OCI-LY7 (cell line): ENCODE measurements around the gene PRADC1. TPM values are rescaled to one million over a fixed set of nuclear protein-coding genes. Genes with fewer than 3 reads are reported as not detected.

Experiments
- BruUV-seq: library from RNA; stranded (reverse); fragments of 400-500 nt; replicated peaks from 2 replicates; lab custom pipeline; 2021; lab: Mats Ljungman, UMichigan
- CTCF ChIA-PET: fragments of 300-600 bp; sonication (Branson Sonifier 250); formaldehyde crosslinking; loops from one replicate; lab custom pipeline; 2022; ENCODE audit warnings: antibody characterized with exemption; ENCODE audit not compliant: unreplicated experiment; lab: Charles Lee
- POLR2A ChIA-PET: fragments of 300-600 bp; sonication (Branson Sonifier 250); formaldehyde crosslinking; loops from one replicate; lab custom pipeline; 2022; ENCODE audit warnings: antibody characterized with exemption; lab: Charles Lee
- DNase-seq: peaks from one replicate; pipeline ENCODE4 v3.0.0-alpha.2; 2015; ENCODE audit warnings: low spot score
- H2AFZ ChIP-seq: fragments of 200-600 bp; sonication (generic), shearing (Covaris generic); 2 replicates; pipeline ENCODE4 v1.6.1; 2014; ENCODE audit warnings: mild to moderate bottlenecking, antibody characterized with exemption, low read length, moderate library complexity
- H3K27ac ChIP-seq: fragments of 200-600 bp; sonication (generic); 2 replicates; pipeline ENCODE4 v1.5.1; 2014; ENCODE audit warnings: mixed run types, low read depth, mild to moderate bottlenecking, moderate library complexity, low read length, inconsistent platforms; ENCODE audit not compliant: poor library complexity, severe bottlenecking
- H3K36me3 ChIP-seq: fragments of 200-600 bp; sonication (generic); 2 replicates; pipeline ENCODE4 v1.6.1; 2014; ENCODE audit warnings: mild to moderate bottlenecking, antibody characterized with exemption, low read length, moderate library complexity, mixed read lengths; ENCODE audit not compliant: insufficient read depth
- H3K4me1 ChIP-seq: fragments of 200-600 bp; sonication (generic); 2 replicates; pipeline ENCODE4 v1.5.1; 2014; ENCODE audit warnings: mild to moderate bottlenecking, low read length; ENCODE audit not compliant: insufficient read depth, poor library complexity, severe bottlenecking
- H3K4me2 ChIP-seq: fragments of 200-600 bp; sonication (generic); 2 replicates; pipeline ENCODE4 v1.6.1; 2014; ENCODE audit warnings: mild to moderate bottlenecking, low read length
- H3K4me3 ChIP-seq: fragments of 200-600 bp; sonication (generic); 2 replicates; pipeline ENCODE4 v1.5.1; 2014; ENCODE audit warnings: mild to moderate bottlenecking, low read depth, low read length; ENCODE audit not compliant: poor library complexity, severe bottlenecking
- H3K79me2 ChIP-seq: fragments of 200-600 bp; sonication (generic); 2 replicates; pipeline ENCODE4 v1.6.1; 2016; ENCODE audit warnings: low read depth, mild to moderate bottlenecking, low read length, moderate library complexity, mixed read lengths; ENCODE audit not compliant: insufficient read depth
- H3K9me2 ChIP-seq: fragments of 200-600 bp; sonication (generic); 2 replicates; pipeline ENCODE4 v1.6.1; 2016; ENCODE audit warnings: mild to moderate bottlenecking, low read length, mixed read lengths; ENCODE audit not compliant: insufficient read depth
- H3K9me3 ChIP-seq: fragments of 200-600 bp; sonication (generic); 2 replicates; pipeline ENCODE4 v1.6.1; 2014; ENCODE audit warnings: mild to moderate bottlenecking, mixed run types, low read length, mixed read lengths
- H4K20me1 ChIP-seq: fragments of 200-600 bp; sonication (generic); 2 replicates; pipeline ENCODE4 v1.6.1; 2014; ENCODE audit warnings: mild to moderate bottlenecking, antibody characterized with exemption, low read length, moderate library complexity, mixed read lengths; ENCODE audit not compliant: insufficient read depth
- EZH2phosphoT487 ChIP-seq: fragments of 200-600 bp; sonication (generic); IDR thresholded peaks from 2 replicates; pipeline ENCODE4 v1.6.1; 2018; ENCODE audit warnings: low read depth, borderline replicate concordance, mild to moderate bottlenecking, mixed run types, antibody characterized with exemption, low read length, moderate library complexity, mixed read lengths
- intact Hi-C: fragments of 100-400 bp; cut with micrococcal nuclease; formaldehyde crosslinking; loops from one replicate; pipeline ENCODE4 v1.10.0; 2022; ENCODE audit not compliant: unreplicated experiment
- total RNA-seq, 2 experiments: library from RNA; depleted of rRNA in 1 of 2; stranded (reverse); fragments of >200 nt in 1 of 2; shearing (Covaris generic) in 1 of 2; gene quantifications; 2 replicates each; pipeline ENCODE4 v1.2.3, GENCODE V29; 2014 to 2022
- TF ChIP-seq, protein P1 (sequence below): fragments of 200-600 bp; sonication (generic); conservative IDR thresholded peaks from 2 replicates; pipeline ENCODE4 v1.5.1; 2014; ENCODE audit warnings: mild to moderate bottlenecking, antibody characterized with exemption, low read length, moderate library complexity, mixed read lengths

The PRADC1 gene
- total RNA-seq, 2 experiments from 2014 or later, result 23.0 to 25.9 TPM

DNA sequence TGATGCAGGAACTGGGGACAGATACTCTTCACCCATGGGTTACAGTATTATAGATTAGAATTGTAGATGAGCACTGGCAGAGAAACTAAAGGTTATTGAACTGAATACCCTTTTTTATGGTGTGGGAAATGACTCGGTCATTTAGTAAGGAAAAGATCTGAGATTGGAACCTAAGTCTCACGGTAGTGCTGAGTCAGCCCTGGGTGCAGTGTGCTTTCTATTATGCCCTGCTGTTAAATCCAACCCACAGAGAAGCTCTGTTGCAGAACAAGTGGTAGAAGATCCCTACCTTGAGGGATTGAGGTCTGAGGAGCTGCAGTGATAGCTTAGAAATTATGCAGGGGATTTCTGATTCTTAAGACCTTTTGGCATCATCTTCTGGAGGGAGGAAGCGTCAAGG, 13.8 kb upstream of the PRADC1 start:
- H3K27ac ChIP-seq, result no peak overlapping the region
- ChIA-PET POLR2A (interaction anchor here (0.7 to 1.8 kb wide), 6 partner anchors 9 to 139 kb away, joined by 3 to 5 read pairs (median 4); partner anchors contain the start of genes ALMS1, CCT7 and PRADC1), CTCF (no interaction called here)
- H3K9me3 ChIP-seq, result no peaks in the 10 kb centered on the region
- H3K79me2 ChIP-seq, result peaks cover 15% of the 10 kb centered on the region; the same call in 1 of the 2 replicates
- BruUV-seq, result no TSS peak
- H3K4me1 ChIP-seq, result no peaks in the 10 kb centered on the region
- H2AFZ ChIP-seq, result no peak overlapping the region
- H3K36me3 ChIP-seq, result peaks cover 97% of the 10 kb centered on the region
- intact Hi-C loops, result no loop called here
- H3K4me3 ChIP-seq, result no peak overlapping the region
- H3K9me2 ChIP-seq, result no peaks in the 10 kb centered on the region
- peaks cover 18% of the 10 kb centered on the region for H4K20me1 ChIP-seq
- no peak overlapping the region for H3K4me2 ChIP-seq
- TF ChIP-seq, protein P1, sequence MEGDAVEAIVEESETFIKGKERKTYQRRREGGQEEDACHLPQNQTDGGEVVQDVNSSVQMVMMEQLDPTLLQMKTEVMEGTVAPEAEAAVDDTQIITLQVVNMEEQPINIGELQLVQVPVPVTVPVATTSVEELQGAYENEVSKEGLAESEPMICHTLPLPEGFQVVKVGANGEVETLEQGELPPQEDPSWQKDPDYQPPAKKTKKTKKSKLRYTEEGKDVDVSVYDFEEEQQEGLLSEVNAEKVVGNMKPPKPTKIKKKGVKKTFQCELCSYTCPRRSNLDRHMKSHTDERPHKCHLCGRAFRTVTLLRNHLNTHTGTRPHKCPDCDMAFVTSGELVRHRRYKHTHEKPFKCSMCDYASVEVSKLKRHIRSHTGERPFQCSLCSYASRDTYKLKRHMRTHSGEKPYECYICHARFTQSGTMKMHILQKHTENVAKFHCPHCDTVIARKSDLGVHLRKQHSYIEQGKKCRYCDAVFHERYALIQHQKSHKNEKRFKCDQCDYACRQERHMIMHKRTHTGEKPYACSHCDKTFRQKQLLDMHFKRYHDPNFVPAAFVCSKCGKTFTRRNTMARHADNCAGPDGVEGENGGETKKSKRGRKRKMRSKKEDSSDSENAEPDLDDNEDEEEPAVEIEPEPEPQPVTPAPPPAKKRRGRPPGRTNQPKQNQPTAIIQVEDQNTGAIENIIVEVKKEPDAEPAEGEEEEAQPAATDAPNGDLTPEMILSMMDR, result no peak
- no peak for TF ChIP-seq EZH2phosphoT487
- DNase-seq, result no peak

DNA sequence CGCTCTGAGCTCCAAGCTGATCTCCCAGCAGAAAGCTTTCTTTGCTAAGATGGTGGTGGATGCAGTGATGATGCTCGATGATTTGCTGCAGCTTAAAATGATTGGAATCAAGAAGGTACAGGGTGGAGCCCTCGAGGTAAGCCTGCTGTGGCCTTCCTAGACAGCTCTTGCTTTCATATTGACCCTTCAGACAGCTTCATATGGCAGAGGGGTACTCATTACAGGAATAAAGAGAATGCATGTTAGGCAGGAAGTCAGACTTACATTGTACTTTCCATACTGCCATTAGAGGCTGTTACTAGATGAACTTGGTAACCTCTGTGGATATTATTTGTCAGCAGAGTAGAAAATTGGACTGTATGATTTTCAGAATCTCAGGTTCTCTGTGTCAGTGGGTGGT, 11.5 kb upstream of the PRADC1 start:
- no peaks in the 10 kb centered on the region for H3K4me1 ChIP-seq
- no peaks in the 10 kb centered on the region for H3K9me2 ChIP-seq
- no peak overlapping the region for H3K4me3 ChIP-seq
- TF ChIP-seq, protein P1, result no peak
- no peak for TF ChIP-seq EZH2phosphoT487
- CTCF ChIA-PET, result no interaction called here
- H3K27ac ChIP-seq, result no peak overlapping the region
- DNase-seq, result no peak
- no peak overlapping the region for H3K4me2 ChIP-seq
- no TSS peak for BruUV-seq
- no peaks in the 10 kb centered on the region for H3K9me3 ChIP-seq
- POLR2A ChIA-PET, result interaction anchor here (1.5 kb wide), 1 partner anchor 12 kb away, joined by 7 read pairs; the partner anchor contains the start of gene PRADC1
- intact Hi-C loops, result no loop called here
- H4K20me1 ChIP-seq, result peaks cover 27% of the 10 kb centered on the region; the same call in 1 of the 2 replicates
- peaks cover 98% of the 10 kb centered on the region for H3K36me3 ChIP-seq
- H2AFZ ChIP-seq, result no peak overlapping the region
- peaks cover 35% of the 10 kb centered on the region for H3K79me2 ChIP-seq

DNA sequence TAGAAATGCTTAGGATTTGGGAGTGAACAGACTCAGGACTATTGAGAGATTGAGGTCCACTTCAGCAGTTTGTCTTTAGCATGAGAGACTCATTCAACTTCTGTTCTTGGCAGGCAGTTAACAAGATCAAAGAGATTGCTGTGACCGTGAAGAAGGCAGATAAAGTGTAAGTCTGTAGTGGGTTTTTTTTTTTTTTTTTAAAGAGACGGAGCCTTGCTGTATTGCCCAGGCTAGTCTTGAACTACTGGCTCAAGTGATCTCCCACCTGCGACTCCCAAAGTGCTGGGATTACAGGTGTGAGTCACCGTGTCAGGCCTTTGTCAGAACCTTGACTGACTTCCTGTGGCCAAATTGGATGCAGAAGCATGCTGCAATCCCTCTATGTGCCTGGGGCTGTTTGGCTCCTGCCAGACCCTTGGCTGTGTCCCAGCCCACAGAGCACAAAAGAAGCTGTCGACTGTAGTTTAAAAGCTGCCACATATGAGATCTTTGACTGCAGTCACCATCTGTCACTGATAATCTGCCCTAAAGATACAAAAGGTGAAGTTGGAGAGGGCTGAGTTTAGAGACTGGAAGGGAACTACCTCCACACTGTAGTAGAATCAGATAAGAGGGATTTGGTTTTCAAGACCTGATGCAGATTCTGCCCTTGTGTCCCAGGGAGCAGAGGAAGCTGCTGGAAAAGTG, 11.0 kb upstream of the PRADC1 start:
- peaks cover 98% of the 10 kb centered on the region for H3K36me3 ChIP-seq
- no peaks in the 10 kb centered on the region for H3K4me1 ChIP-seq
- DNase-seq, result no peak
- H3K27ac ChIP-seq, result no peak overlapping the region
- no TSS peak for BruUV-seq
- no peak overlapping the region for H3K4me3 ChIP-seq
- H2AFZ ChIP-seq, result no peak overlapping the region
- intact Hi-C loops, result no loop called here
- TF ChIP-seq EZH2phosphoT487, result no peak
- TF ChIP-seq, protein P1, result no peak
- peaks cover 40% of the 10 kb centered on the region for H3K79me2 ChIP-seq
- CTCF ChIA-PET, result no interaction called here
- no peaks in the 10 kb centered on the region for H3K9me3 ChIP-seq
- peaks cover 27% of the 10 kb centered on the region for H4K20me1 ChIP-seq
- no peaks in the 10 kb centered on the region for H3K9me2 ChIP-seq
- POLR2A ChIA-PET, result interaction anchor here (1.3 to 1.5 kb wide), 2 partner anchors 11 to 29 kb away, joined by 3 to 7 read pairs; partner anchors contain the start of gene PRADC1
- no peak overlapping the region for H3K4me2 ChIP-seq
